Hepatic stellate cell (primary cell): ENCODE measurements around the gene HDGFL2.
A peak's percentile ranks its signal among the peaks of the same experiment; 100 is the strongest.
"Not testable (repeated sequence)": the region's sequence is repeated elsewhere in the genome, so short reads cannot be mapped to it uniquely, and the experiment has no call there.

Source experiments
- DNase-seq: peaks from one replicate; pipeline ENCODE4 v3.0.0; 2011; ENCODE audit warnings: low spot score

HDGFL2 gene

DNA sequence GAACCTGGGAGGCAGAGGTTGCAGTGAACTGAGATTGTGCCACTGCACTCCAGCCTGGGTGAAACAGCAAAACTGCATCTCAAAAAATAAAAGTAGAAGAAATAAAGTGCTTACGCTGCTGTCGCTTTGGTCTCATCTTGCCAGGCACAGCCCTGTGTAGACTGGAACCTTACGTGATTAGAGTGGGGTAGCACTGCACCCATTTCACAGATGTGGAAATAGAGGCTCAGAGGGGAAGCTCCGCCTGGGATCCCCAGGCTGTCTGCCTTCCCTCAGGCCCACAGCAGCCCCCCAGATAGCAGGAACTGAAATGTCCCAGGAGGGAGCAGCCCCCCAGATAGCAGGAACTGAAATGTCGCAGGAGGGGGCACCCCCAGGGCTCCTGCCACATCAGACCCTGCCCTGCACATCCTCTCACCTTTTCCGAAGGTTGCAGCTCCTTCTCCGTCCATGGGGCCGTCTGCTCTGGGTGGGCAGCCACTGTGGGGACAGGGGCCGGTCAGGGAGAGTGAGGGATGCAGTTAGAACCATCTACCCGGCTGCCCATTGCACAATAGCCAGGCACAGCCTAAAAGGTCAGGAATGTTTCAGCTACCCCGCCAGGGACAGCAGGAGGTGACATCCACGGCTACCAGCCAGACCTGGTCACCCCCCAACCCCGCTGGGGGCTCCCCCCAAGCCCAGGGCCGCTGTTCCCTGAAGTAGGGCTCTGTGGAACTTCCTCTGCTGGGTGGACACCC, 44.3 kb downstream of the HDGFL2 start:
- DNase-seq, result no peak

DNA sequence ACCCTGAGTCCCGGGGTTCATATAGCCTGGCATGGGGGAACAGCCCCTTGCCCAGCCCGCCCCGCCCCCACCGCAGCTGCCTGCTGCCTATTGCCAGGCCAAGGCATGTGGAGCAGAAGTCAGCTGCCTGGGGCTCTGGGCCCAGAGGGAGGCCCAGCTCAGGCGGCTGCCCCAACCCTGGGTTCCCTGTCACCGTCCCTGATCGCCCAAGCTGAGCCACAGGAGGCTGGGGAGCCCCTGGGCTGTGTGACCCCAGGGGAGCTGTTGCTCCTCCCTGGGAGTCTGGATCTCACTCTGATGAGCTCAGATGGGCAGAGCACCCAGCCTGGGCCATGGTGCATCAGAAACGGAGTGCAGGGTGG, 44.8 kb downstream of the HDGFL2 start:
- DNase-seq, result no peak

DNA sequence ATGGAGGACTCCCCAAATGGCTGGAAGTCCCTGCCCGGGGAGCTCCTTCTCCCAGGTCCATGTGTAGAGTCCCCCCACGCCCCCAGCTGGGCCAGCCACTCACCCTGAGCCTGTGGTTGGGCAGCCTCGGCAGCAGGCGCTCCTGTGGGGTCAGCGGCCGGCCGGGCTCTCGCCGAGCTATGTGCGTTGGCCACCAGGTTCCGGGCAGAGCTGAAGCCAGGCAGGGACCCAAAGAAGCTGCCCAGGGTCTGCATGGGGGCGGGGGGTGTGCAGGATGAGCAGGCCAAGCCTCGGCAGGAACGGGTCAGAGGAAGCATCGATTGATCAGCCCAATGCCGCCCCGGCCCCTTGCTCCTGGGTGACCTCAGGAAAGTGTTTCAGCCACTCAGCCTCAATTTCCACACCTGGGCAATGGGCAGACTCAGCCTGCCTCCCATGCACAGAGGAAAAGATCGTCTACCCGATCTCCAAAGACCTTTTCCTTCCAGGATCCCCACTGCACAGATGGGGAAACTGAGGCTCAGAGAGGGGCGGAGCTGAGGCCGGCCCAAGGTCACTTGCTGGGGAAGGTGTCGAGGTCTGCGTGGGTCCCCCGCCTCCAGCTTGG, 45.5 kb downstream of the HDGFL2 start:
- DNase-seq, result no peak

DNA sequence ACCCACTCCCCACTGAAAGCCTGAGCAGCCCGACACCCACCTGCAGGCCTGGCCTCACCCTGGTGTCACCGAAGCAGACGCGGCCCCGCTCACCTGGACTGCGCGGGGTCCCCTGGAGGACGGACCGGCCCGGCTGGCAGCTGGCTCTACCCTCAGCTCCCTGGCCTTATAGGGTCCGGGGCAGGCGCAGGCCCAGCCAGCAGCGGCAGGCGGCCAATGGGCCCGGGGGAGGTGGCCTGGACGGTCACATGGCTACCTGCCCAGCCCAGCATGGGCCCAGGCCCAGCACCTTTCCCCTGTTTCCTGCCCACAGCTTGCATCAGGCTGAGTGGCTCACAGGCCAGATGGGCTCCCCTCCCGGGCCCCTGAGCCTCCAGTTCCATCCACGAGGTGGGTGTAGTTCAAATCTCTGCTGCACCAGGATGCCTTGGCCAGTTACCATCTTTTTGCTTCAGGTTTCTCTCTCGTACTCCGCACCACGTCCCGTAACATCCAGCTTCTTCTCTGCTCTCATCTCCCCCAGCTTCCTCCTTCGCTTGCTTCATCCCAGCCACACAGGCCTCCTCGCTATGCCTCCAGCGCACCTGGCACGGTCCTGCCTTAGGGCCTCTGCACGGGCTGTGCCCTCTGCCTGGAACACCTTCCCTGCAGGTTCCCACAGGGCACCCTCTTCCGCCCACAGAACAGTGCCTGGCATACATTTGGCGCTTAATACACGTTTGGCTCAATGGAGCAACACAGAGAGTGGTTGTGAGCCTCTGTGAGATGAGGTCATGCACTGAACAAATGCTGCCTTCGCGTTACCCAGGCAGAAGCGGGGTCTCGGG, 46.5 kb downstream of the HDGFL2 start, which contains the start of gene PLIN4:
Gene PLIN4, minus strand, starts transcription at position 142 of the 827 bp plus-strand sequence. CDS start 214 bp downstream, outside the sequence.
- DNase-seq, result no peak

DNA sequence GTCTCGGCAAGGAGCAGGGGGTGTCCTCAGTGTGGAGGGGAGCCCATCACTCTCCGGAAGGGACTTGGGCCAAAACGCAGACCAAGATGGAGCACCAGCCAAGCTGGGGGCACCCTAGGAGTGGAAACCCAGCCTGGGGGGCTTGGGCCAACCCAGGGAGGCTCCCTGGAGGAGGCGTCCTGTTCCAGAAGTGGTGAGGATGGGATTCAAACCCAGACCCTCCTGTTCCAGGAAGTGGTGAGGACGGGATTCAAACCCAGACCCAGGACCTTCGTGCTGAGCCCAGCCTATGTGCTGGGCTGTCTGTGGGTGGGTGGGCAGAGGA, 47.0 kb downstream of the HDGFL2 start:
- no peak for DNase-seq

DNA sequence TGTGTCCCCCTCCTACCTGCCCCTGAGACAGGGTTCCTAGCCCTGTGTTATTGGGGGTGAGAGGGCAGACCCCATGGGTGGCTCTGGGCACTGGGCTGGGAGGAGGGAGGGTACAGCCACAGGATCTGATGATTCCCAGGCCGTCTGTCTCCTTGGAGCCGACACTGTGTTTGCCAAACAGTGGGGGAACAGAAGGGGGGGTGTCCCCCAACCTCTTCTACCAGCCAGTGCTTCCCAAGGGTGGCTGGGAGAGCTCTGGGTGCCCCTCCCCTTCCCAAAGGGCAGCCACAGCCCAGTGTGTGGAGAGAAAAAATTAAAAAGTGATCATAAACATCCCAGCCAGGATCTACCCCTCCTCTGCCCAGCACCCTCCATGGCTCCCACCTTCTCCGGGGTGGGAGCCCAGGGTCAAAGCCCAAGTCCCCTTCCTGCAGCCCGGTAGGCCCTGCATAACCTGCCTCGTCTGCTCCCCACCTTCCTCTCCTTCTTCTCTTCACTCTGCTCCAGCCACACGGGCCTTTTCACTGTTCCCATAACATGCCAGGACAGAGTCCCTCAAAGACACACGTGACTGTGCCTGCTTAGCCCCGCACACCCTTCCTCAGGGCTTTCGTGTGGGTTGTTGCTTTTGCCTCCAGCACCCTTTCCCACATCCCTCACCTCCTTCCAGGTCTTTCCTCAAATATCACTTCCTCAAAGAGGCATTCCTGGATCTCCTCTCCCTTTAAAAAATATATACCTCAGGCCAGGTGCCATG, 47.6 kb downstream of the HDGFL2 start:
- DNase-seq, result peak; percentile 62

DNA sequence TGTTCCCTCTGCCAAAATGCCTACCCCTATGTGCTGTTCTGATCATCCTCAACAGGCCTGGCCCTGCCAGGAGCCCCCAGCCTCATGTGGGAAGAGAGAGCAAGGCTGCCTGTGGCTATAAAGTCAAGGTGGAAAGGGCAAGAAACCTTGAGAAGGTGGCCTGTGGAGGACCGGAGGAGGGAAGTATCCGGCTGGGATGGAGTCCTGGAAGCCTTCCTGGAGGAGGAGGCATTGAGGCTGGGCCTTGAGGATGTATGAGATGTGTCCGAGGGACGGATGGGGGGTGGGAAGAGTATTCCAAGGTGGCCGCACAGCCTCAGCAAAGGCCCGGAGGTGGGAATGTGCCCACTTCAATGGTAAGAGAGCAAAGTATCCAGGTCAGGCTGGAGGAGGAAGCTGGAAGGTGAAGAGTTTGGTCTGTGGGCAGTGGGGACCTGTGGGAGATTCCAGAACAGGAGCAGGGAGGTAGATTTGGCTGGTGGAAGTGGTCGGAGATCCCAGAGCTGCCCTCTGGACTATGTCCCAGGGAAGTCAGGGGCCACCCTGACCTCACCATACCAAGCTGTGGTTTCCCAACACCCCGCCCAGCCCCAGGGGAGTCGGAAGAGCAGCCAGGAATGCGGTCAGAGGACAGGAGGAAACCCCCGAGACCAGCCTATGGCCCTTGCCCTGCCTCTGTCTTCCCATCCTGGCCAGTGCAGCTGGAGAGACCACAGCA, 49.2 kb downstream of the HDGFL2 start:
- DNase-seq, result no peak

DNA sequence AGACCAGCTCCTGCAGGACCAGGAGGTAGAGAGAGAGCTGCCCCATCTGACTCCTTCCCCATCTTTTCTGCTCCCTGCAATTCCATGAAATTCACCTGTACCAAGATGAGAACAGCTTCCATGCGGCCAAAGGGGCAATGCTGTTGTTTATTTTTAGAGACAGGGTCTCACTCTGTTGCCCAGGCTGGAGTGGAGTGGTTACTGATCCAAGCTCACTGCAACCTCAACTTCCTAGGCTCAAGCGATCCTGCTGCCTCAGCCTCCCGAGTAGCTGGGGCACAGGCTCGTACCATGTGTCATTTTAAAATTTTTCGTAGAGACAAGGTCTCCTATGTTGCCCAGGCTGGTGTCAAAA, 49.8 kb downstream of the HDGFL2 start:
- no peak for DNase-seq

DNA sequence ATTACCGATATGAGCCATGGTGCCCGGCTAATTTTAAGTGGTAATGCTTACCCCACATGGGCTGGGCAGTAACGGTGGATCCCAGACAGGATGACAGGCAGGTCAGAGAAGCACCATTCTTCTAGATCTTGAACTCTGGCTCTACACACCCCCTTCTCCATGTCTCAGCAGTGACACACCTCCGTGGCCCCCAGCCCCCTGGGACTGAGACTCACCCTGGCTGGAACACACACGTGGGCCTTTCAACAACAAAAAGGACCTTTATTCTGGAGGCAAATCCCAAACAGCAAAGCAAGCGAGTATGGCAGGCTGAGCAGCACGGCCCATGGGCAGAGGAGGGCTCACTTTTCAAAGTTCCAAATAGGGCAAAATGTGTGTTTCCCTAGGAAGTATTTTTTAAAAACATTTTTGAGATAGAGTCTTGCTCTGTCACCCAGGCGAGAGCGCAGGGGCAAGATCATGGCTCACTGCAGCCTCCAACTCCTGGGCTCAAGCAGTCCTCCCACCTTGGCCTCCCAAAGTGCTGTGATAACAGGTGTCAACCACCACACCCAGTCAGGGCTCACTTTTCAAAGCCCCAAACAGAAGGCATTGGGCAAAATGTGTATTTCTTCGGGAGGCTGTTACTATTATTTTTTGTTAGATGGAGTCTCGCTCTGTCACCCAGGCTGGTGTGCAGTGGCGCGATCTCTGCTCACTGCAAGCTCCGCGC, 50.4 kb downstream of the HDGFL2 start:
- no peak for DNase-seq

DNA sequence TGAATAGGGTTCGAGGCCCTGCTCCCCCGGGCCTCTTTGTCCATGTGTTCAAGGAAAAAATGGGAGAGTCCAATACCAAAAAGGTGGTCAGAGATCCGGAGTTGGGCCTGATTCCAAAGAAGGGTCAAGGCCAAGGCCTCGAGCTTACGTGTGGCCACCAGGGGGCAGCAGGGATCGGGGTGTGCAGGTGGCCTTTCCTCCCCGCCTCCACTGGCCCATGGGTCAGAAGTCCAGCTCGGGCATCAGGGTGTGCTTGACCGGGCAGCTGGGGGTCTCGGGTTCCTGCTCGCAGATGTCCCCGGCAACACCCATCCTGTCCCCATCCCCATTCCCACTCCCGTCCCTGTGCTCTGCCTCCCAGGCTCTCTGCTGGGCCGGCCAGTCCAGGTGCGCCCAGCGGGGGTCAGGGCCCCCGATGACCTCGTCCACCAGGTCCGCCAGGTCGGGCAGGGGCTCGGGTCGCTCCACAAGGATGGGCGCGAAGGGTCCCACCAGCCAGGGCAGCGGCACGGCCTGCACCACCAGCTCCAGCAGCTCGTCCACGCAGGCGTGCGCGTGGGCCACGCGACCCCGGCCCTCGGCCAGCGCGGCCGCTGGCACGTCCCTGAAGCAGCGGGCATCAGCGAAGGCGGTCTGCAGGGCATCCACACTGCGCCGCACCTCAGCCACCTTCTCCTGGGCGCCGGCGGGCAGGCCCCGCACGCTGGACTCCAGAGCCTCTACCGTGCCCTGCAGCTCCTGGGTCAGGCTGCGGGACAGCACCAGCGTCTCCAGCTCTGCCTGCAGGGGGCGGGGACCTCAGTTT, 51.4 kb downstream of the HDGFL2 start:
- no peak for DNase-seq

DNA sequence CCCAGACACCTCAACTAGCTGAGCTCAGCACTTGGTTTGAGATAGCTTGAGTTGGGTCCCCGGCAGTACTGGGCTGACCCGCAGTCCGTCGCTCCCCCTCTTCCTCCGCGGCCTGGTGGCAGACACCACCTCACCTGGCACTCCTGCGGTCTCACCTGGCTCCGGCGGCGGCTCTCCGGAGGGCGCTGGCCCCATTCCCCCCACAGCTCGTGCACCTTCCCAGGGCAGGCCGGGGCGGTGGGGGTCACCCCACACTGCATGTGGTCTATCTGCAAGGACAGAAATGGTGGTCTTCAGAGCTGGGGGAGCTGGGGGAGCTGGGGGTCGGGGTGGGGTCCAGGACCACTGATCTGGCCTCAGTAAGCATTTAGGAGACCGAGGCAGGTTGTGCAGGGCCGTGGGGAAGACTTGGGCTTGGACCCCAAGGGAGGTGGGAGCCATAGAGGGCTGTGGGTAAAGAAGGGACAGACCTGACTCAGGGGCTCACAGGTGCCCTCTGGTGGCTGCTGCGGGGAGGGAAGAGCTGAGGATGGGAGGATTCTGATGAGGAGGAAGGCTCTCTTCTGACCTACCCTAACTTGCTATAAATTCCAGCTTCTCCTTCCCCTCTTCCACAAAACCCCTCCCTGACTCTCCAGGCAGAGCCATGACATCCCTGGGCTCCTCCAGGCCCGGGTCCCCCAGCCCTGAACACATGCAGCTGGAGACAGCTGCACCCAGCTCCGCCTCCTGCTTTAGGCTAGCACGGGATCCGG, 52.9 kb downstream of the HDGFL2 start:
- DNase-seq, result peak; percentile 81

DNA sequence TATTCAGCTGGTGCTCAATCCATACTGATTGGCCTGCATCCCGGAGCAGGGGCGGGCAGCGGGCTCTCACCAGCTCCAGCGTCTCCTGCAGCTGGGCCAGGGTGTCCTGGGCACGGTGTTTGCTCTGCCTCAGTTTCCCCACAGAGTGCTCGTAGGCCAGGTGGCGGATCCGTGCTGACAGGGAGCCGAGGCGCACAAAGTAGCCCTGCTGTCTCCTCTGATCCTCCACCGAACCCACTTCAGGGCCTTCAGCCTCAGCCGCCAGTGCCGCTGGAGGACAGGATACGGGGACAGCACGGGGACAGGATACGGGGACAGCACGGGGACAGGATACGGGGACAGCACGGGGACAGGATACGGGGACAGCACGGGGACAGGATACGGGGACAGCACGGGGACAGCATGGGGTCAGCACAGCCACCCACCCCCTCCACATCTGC, 53.5 kb downstream of the HDGFL2 start:
- no peak for DNase-seq

DNA sequence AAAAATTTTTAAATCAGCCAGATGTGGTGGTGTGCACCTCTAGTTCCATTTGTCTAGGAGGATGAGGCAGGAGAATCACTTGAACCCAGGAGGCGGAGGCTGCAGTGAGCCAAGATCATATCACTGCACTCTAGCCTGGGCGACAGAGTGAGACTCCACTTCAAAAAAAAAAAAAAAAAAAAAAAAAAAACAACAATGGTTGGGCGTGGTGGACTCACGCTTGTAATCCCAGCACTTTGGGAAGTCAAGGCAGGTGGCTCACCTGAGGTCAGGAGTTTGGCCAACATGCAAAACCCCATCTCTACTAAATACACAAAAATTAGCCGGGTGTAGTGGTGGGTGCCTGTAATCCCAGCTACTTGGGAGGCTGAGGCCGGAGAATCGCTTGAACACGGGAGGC, 55.3 kb downstream of the HDGFL2 start:
- DNase-seq, result not testable (repeated sequence)

DNA sequence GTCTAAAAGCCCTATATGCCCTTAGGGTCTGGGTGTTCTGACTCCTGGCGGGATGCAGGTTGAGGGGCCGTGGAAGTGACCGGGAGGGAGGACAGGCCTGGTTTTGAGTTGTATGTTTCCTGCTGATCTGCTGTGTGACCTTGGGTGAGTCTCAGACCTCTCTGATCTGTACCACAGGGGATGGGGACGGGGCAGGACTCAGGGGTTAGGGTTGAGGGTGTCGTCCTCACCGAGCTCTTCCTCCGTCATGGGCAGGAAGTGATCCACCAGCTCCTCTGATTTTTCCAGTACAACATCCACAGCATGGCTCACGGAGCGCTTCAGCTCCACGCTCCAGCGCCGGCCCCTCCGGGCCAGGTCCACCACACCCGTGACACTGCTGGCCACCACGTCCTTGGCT, 56.7 kb downstream of the HDGFL2 start:
- no peak for DNase-seq

DNA sequence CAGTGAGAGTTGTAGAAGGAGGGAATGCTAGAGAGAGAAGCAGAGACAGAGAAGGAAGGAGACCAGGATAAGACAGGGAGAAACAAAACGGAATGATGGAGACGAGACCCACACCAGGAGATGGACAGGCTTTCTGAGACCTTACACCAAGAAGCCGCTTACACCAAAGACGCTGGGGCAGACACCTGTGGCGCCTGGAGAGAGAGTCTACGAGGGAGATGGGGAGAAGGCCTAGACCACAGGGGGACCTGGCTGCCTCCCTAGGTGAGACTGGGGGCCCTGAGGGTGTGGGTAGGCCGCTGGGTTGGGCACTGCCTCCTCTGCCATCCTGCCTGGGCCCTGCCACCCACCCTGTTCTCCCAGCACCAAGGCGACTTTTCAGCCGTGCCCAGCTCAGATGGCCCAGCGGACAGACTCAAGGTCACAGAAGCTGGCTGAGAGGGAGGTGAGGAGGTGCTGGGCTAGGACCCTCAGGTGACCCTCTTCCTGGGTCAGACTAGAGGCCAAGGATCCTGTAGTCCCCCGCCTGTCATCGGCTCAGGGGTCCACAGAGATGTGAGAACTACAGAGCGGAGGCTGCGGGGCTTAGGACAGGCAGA, 57.9 kb downstream of the HDGFL2 start:
- DNase-seq, result no peak

DNA sequence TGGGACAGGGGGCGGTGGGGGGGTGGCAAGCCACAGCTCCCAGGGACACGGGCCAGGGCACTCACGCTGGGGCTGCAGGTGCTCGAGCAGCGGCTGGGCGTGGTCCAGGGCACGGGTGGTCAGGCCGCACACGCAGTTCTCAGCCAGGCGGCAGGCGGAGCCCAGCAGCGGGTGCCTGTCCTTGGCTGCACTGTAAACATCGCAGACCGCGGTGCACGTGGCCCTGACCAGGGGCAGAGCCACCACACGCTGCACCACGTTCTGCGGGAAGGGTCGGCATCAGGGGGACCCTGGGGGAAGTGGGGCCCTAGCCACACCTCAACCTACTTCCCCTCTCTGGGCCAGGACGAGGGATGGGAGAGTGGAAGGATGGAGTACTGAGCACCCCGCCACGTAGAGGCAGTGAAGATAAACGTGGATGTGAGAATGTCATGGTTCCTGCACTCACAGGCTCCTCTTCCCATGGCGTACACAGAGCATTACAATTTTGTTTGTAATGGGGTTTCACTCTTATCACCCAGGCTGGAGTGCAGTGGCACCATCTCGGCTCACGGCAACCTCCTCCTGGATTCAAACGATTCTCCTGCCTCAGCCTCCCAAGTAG, 59.6 kb downstream of the HDGFL2 start:
- DNase-seq, result no peak

DNA sequence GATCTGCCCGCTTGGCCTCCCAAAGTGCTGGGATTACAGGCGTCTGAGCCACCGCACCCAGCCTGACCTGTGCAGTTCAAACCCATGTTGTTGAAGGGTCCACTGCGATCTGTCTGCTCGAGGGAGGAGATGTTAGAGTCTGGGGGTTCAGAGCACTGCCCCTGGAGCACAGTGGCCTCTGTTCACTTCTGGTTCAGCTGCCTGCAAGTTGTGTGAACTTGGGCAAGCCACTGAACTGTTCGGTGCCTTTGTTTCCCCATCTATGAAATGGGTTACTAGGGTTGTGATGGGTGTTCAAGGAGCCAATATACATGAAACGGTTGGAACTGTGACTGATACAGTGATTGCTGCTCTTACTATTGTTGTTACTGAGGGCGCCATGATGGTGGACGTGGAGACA, 61.2 kb downstream of the HDGFL2 start:
- DNase-seq, result no peak

DNA sequence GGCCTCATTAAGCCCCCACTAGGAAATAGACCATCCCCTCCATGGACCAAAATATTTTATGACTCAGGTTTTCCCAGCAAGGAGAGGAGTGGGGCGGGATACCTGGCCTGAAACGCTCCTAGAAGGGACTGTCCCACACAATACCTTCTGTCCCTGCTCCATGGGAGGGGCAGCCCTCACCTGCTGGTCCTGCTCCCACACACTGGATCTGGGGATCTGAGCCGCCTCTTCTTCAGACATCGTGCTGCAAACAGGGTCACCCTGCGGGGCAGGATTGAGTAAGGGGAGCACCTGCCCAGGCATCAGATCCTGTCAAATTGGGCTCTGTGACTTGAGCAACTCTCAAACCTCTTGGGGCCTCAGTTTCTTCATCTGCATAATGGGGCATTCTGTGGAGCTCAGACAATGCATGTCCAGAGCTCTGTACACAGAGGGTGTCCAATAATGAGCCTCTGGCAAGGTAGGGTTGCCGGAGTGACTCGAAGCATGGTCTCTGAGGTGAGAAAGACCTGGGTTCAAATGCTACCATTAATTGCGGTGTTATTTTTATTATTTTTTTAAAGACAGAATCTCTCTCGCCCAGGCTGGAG, 61.8 kb downstream of the HDGFL2 start:
- no peak for DNase-seq
